Mesenchymal stem cell (in vitro differentiated cells and primary cell): Measurements from ENCODE around the gene SEMA6C.
A peak's percentile ranks its signal among the peaks of the same experiment; 100 is the strongest.

ENCODE experiments used
- DNase-seq: peaks from one replicate; pipeline ENCODE4 v3.0.0-alpha.2; 2013
- H2AFZ ChIP-seq: one replicate; pipeline ENCODE4 v1.6.1; 2013; ENCODE audit warnings: low read depth, mild to moderate bottlenecking, control low read depth, inconsistent platforms, low read length, moderate library complexity
- H2AK5ac ChIP-seq: 2 replicates; pipeline ENCODE4 v1.6.1; 2013; ENCODE audit warnings: low read length, moderate library complexity, mild to moderate bottlenecking, inconsistent platforms; ENCODE audit not compliant: severe bottlenecking
- H2BK120ac ChIP-seq: one replicate; pipeline ENCODE4 v1.6.1; 2013; ENCODE audit warnings: low read depth, mild to moderate bottlenecking, inconsistent platforms, low read length, moderate library complexity
- H2BK12ac ChIP-seq, 2 experiments: one replicate each; pipeline ENCODE4 v1.6.1; 2013; ENCODE audit warnings: inconsistent platforms in 2 of 2, low read length in 2 of 2, mild to moderate bottlenecking in 2 of 2, moderate library complexity in 2 of 2, control low read depth in 1 of 2
- H2BK15ac ChIP-seq: one replicate; pipeline ENCODE4 v1.6.1; 2013; ENCODE audit warnings: mild to moderate bottlenecking, low read depth, inconsistent platforms; ENCODE audit not compliant: poor library complexity, severe bottlenecking
- H2BK5ac ChIP-seq: 2 replicates; pipeline ENCODE4 v1.6.1; 2013; ENCODE audit warnings: low read depth, mild to moderate bottlenecking, low read length, control low read depth, inconsistent platforms; ENCODE audit not compliant: poor library complexity, severe bottlenecking
- H3K14ac ChIP-seq, 2 experiments: one replicate each; pipeline ENCODE4 v1.6.1; 2013; ENCODE audit warnings: inconsistent platforms in 2 of 2, low read length in 2 of 2, control low read depth in 1 of 2, mild to moderate bottlenecking in 1 of 2, moderate library complexity in 1 of 2
- H3K18ac ChIP-seq, 2 experiments: one replicate each; pipeline ENCODE4 v1.6.1; 2013; ENCODE audit warnings: inconsistent platforms in 2 of 2, low read length in 2 of 2, control low read depth in 1 of 2, low read depth in 1 of 2, mild to moderate bottlenecking in 1 of 2
- H3K23ac ChIP-seq, 2 experiments: one replicate each; pipeline ENCODE4 v1.6.1; 2013; ENCODE audit warnings: inconsistent platforms in 2 of 2, low read length in 2 of 2, mild to moderate bottlenecking in 2 of 2, moderate library complexity in 2 of 2, control low read depth in 1 of 2
- H3K27ac ChIP-seq: 2 replicates; pipeline ENCODE4 v1.5.1; 2013; ENCODE audit warnings: mild to moderate bottlenecking, moderate library complexity, low read length, control low read depth, inconsistent platforms; ENCODE audit not compliant: poor library complexity, severe bottlenecking
- H3K27me3 ChIP-seq, 2 experiments: 2 replicates each; pipeline versions ENCODE4 v1.6.1 to v1.7.0; 2013; ENCODE audit warnings: low read length in 2 of 2, mild to moderate bottlenecking in 2 of 2, moderate library complexity in 2 of 2, control low read depth in 1 of 2, inconsistent platforms in 1 of 2; ENCODE audit not compliant: control insufficient read depth in 1 of 2, insufficient read depth in 1 of 2
- H3K36me3 ChIP-seq, 2 experiments: 2 replicates each; pipeline versions ENCODE4 v1.6.1 to v1.7.0; 2013; ENCODE audit warnings: low read length in 2 of 2, control low read depth in 1 of 2, inconsistent platforms in 1 of 2, low read depth in 1 of 2, mild to moderate bottlenecking in 1 of 2; ENCODE audit not compliant: insufficient read depth in 2 of 2, control insufficient read depth in 1 of 2
- H3K4ac ChIP-seq, 2 experiments: one replicate each; pipeline ENCODE4 v1.6.1; 2013; ENCODE audit warnings: inconsistent platforms in 2 of 2, low read length in 2 of 2, mild to moderate bottlenecking in 2 of 2, moderate library complexity in 2 of 2, control low read depth in 1 of 2, low read depth in 1 of 2
- H3K4me1 ChIP-seq: 2 replicates; pipeline ENCODE4 v1.6.1; 2013; ENCODE audit warnings: low read depth, low read length, control low read depth; ENCODE audit not compliant: control insufficient read depth, insufficient read depth
- H3K4me2 ChIP-seq: 2 replicates; pipeline ENCODE4 v1.6.1; 2013; ENCODE audit warnings: low read length, mild to moderate bottlenecking, inconsistent platforms; ENCODE audit not compliant: poor library complexity, severe bottlenecking
- H3K4me3 ChIP-seq, 2 experiments: 2 replicates each; pipeline versions ENCODE4 v1.5.1 to v1.7.0; 2013; ENCODE audit warnings: low read length in 2 of 2, mild to moderate bottlenecking in 2 of 2, control low read depth in 1 of 2, low read depth in 1 of 2; ENCODE audit not compliant: insufficient read depth in 1 of 2
- H3K79me1 ChIP-seq: replicated peaks from 2 replicates; pipeline ENCODE4 v1.6.1; 2013; ENCODE audit warnings: mild to moderate bottlenecking, control low read depth, low read length, inconsistent platforms; ENCODE audit not compliant: poor library complexity, severe bottlenecking
- H3K9ac ChIP-seq: 2 replicates; pipeline ENCODE4 v1.7.0; 2013; ENCODE audit warnings: mild to moderate bottlenecking, low read length, moderate library complexity
- H3K9me3 ChIP-seq: 2 replicates; pipeline ENCODE4 v1.7.0; 2013; ENCODE audit warnings: mild to moderate bottlenecking, low read length; ENCODE audit not compliant: control insufficient read depth
- H4K8ac ChIP-seq: one replicate; pipeline ENCODE4 v1.6.1; 2013; ENCODE audit warnings: inconsistent platforms, mild to moderate bottlenecking, low read length, moderate library complexity
- H4K91ac ChIP-seq: one replicate; pipeline ENCODE4 v1.6.1; 2013; ENCODE audit warnings: mild to moderate bottlenecking, low read length, inconsistent platforms
- WGBS: methylation state at CpG from one replicate; pipeline ENCODE4 v1.1.7; 2013; ENCODE audit warnings: mixed read lengths; 5-methylcytosine and 5-hydroxymethylcytosine counted together

Gene SEMA6C

DNA sequence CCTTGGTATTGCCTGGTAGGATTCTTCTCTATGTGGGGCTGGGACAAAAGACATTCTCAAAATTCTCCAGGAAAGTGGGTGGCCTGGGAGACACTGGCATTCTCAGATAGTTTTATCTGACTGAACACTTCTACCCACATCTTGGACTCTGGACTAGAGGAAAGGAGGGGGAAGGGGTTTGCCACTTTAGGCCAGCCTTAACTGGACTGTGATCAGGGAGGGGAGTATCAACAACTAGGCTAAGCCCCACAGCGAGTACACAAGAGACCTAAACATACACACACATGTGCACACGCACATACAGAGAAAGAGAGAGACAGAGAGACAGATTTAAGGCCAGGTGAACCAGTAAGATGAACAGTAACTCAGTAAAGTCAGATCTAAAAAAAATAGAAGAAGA lies 1.2 kb upstream of the SEMA6C start:
- 100% methylated on average over 1 of the region's 2 CpGs for WGBS

DNA sequence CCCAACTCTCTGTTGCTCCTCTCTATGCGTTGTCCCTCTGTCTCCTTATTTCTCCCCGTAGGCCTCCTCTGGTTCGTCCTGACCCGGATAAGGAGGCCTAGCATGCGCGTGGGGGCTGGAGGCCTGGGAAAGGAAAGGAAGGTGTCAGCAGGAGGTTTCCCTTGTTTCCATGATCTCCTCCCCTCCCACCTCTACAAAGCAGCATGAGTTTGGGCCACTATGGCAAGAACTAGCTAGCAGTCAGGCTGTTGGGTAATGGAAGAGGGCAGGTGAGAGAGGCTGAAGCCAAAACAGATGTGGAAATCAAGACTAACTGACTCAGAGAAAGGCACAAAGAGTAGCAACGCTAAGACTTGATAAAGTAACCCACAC lies 687 bp upstream of the SEMA6C start:
- peak overlapping the region; percentile 81 to 82 for H3K4me3 ChIP-seq
- peaks cover 3% of the 10 kb centered on the region for H3K79me1 ChIP-seq
- H3K4me2 ChIP-seq = peak overlapping the region; percentile 68
- no peak overlapping the region for H4K91ac ChIP-seq
- H3K23ac ChIP-seq = no peak overlapping the region
- no peak overlapping the region for H2BK5ac ChIP-seq
- WGBS = 67% methylated on average over 1 of the region's 7 CpGs
- no peak overlapping the region for H2BK120ac ChIP-seq
- peak overlapping the region; percentile 83 for H3K9ac ChIP-seq
- peak overlapping the region in 1 of 2 experiments; percentile 14 for H3K14ac ChIP-seq
- peaks cover 8 to 21% of the 10 kb centered on the region in 2 experiments for H3K27me3 ChIP-seq
- H3K18ac ChIP-seq = peak overlapping the region; percentile 23 to 41
- H3K9me3 ChIP-seq = no peaks in the 10 kb centered on the region
- H3K4ac ChIP-seq = no peak overlapping the region
- H2BK12ac ChIP-seq = no peak overlapping the region
- no peak overlapping the region for H2AK5ac ChIP-seq
- H2BK15ac ChIP-seq = no peak overlapping the region
- peak overlapping the region; percentile 64 for H2AFZ ChIP-seq
- no peak for DNase-seq
- H3K27ac ChIP-seq = peak overlapping the region; percentile 9
- H4K8ac ChIP-seq = peak overlapping the region; percentile 73
- peaks cover 22% of the 10 kb centered on the region for H3K4me1 ChIP-seq
- peaks cover 0 to 9% of the 10 kb centered on the region in 2 experiments for H3K36me3 ChIP-seq

More for the DNA sequence above, 1.2 kb upstream of the SEMA6C start:
- no peak overlapping the region for H2AFZ ChIP-seq
- H4K8ac ChIP-seq = no peak overlapping the region
- H3K27me3 ChIP-seq = peaks cover 8 to 21% of the 10 kb centered on the region in 2 experiments
- H3K36me3 ChIP-seq = peaks cover 0 to 3% of the 10 kb centered on the region in 2 experiments
- H3K23ac ChIP-seq = no peak overlapping the region
- H2BK12ac ChIP-seq = no peak overlapping the region
- H3K18ac ChIP-seq = no peak overlapping the region
- H3K4me3 ChIP-seq = no peak overlapping the region
- H4K91ac ChIP-seq = no peak overlapping the region
- peaks cover 3% of the 10 kb centered on the region for H3K79me1 ChIP-seq
- H3K9ac ChIP-seq = peak overlapping the region; percentile 83
- no peak for DNase-seq
- H3K4ac ChIP-seq = no peak overlapping the region
- H3K4me2 ChIP-seq = no peak overlapping the region
- no peak overlapping the region for H3K14ac ChIP-seq
- H2AK5ac ChIP-seq = no peak overlapping the region
- no peak overlapping the region for H2BK120ac ChIP-seq
- peaks cover 20% of the 10 kb centered on the region for H3K4me1 ChIP-seq
- no peaks in the 10 kb centered on the region for H3K9me3 ChIP-seq
- H2BK15ac ChIP-seq = no peak overlapping the region
- no peak overlapping the region for H2BK5ac ChIP-seq
- H3K27ac ChIP-seq = no peak overlapping the region

DNA sequence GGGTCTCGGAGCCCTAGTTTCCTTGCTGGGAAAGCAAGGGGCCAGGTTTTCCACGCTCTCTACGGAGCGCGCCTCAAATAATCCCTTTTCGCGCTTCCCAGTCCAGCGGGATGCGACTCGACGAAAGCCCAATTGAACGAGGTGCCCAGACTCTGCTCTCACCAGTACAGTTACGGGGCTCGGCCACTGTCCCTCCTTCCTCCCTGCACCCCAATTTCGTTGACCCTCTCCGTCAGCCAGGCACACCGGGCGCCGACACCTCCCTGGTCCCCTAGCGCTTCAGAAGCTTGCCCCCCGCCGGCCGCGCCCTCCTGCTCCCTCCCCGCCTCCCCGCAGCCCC lies 389 bp downstream of the SEMA6C start:
- H3K9me3 ChIP-seq = no peaks in the 10 kb centered on the region
- H2BK5ac ChIP-seq = no peak overlapping the region
- no peak for DNase-seq
- peaks cover 0 to 9% of the 10 kb centered on the region in 2 experiments for H3K36me3 ChIP-seq
- no peak overlapping the region for H3K14ac ChIP-seq
- H4K8ac ChIP-seq = no peak overlapping the region
- WGBS = under 1% methylated on average over 24 of the region's 26 CpGs
- peak overlapping the region; percentile 94 for H2AFZ ChIP-seq
- peak overlapping the region; percentile 81 for H3K4me2 ChIP-seq
- peak overlapping the region; percentile 71 for H3K9ac ChIP-seq
- H3K18ac ChIP-seq = peak overlapping the region in 1 of 2 experiments; percentile 28
- peaks cover 8 to 21% of the 10 kb centered on the region in 2 experiments for H3K27me3 ChIP-seq
- peak overlapping the region; percentile 81 to 82 for H3K4me3 ChIP-seq
- no peak overlapping the region for H2BK12ac ChIP-seq
- no peak overlapping the region for H3K27ac ChIP-seq
- H4K91ac ChIP-seq = no peak overlapping the region
- peaks cover 22% of the 10 kb centered on the region for H3K4me1 ChIP-seq
- H2BK15ac ChIP-seq = no peak overlapping the region
- H2BK120ac ChIP-seq = no peak overlapping the region
- no peak overlapping the region for H2AK5ac ChIP-seq
- peaks cover 3% of the 10 kb centered on the region for H3K79me1 ChIP-seq
- no peak overlapping the region for H3K4ac ChIP-seq
- peak overlapping the region in 1 of 2 experiments; percentile 94 for H3K23ac ChIP-seq

DNA sequence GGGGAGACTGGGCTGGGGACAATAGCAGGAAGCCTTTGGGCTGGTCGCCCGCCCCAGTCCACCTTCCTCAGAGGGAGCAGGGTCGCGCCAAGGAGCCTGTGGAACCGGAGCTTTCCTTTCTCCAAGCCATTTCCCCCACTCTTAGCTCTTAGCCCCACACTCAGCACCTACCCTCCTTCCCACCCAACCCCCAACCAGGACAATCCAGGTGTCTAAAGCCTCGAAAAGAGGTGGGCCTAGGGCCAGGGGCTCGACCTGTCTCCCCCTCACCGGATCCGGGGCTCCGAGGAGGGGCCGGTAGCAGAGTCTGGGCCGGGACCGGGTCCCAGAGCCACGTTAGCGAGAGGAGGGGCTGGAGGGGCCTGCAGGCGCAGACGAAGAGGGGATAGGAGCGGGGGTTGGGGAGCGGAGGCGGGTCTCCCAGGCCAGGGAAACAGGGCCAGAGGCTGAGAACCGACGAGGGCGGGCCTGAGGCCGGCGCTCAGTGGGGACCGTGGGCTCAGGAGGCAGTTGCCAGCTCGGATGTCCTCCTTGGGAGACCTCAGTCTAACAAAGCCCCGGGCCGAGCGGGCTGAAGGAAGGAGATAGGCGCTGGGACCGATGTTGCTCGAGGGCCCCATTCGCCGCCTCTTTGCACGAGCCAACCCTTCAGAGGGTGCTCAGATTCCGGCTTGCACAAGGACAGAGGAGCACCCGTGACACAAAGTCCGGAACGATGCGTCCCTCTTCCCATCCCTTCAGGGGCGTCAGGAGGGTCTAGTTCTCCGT lies 943 bp downstream of the SEMA6C start:
- peak overlapping the region; percentile 19 for H4K8ac ChIP-seq
- H3K9me3 ChIP-seq = no peaks in the 10 kb centered on the region
- H2BK5ac ChIP-seq = no peak overlapping the region
- no peak overlapping the region for H2BK120ac ChIP-seq
- no peak overlapping the region for H2BK15ac ChIP-seq
- peak overlapping the region in 1 of 2 experiments; percentile 79 for H3K23ac ChIP-seq
- no peak overlapping the region for H3K14ac ChIP-seq
- peaks cover 8 to 21% of the 10 kb centered on the region in 2 experiments for H3K27me3 ChIP-seq
- no peak overlapping the region for H2AFZ ChIP-seq
- H4K91ac ChIP-seq = no peak overlapping the region
- H3K4me2 ChIP-seq = peak overlapping the region; percentile 81
- H3K27ac ChIP-seq = no peak overlapping the region
- H3K18ac ChIP-seq = no peak overlapping the region
- H3K4ac ChIP-seq = no peak overlapping the region
- peak overlapping the region; percentile 81 to 82 for H3K4me3 ChIP-seq
- DNase-seq = peak; percentile 46
- H3K4me1 ChIP-seq = peaks cover 22% of the 10 kb centered on the region
- H2AK5ac ChIP-seq = no peak overlapping the region
- WGBS = 12% methylated on average over 43 of the region's 43 CpGs
- no peak overlapping the region for H2BK12ac ChIP-seq
- H3K79me1 ChIP-seq = peaks cover 3% of the 10 kb centered on the region
- peak overlapping the region; percentile 71 for H3K9ac ChIP-seq
- peaks cover 0 to 9% of the 10 kb centered on the region in 2 experiments for H3K36me3 ChIP-seq
